Kidney (tissue), 14 donors: ENCODE data around the gene XYLT2. TPM values are rescaled to one million over a fixed set of nuclear protein-coding genes. Genes with fewer than 3 reads are reported as not detected.

ENCODE experiments used
- DNase-seq, 5 donors: peaks; one replicate each; pipeline ENCODE4 v3.0.0-alpha.2; 2013 to 2020
- FAIRE-seq: peaks from 2 replicates; lab custom pipeline; 2012; peaks lifted over from hg19 to GRCh38; lab: Jason Lieb, UNC
- H3K27ac ChIP-seq, 2 donors: one replicate each; pipeline ENCODE4 v1.7.0; 2013; ENCODE audit warnings: low read depth in 2 of 2, low read length in 2 of 2, inconsistent platforms in 1 of 2
- H3K27me3 ChIP-seq: one replicate; pipeline ENCODE4 v1.7.1; 2013; ENCODE audit warnings: low read length, inconsistent platforms; ENCODE audit not compliant: control insufficient read depth, insufficient read depth
- H3K36me3 ChIP-seq, 3 donors: one replicate each; pipeline versions ENCODE4 v1.7.0 to v1.7.1; 2013; ENCODE audit warnings: low read length in 3 of 3, control low read depth in 1 of 3, inconsistent platforms in 1 of 3; ENCODE audit not compliant: insufficient read depth in 3 of 3, control insufficient read depth in 2 of 3
- H3K4me1 ChIP-seq, 3 donors: one replicate each; pipeline versions ENCODE4 v1.7.0 to v1.7.1; 2013; ENCODE audit warnings: low read length in 3 of 3, inconsistent platforms in 1 of 3, low read depth in 1 of 3; ENCODE audit not compliant: control insufficient read depth in 2 of 3, insufficient read depth in 2 of 3
- H3K4me3 ChIP-seq, 3 donors: one replicate each; pipeline versions ENCODE4 v1.7.0 to v1.8.1; 2013; ENCODE audit warnings: low read length in 3 of 3, control low read depth in 1 of 3, inconsistent platforms in 1 of 3
- H3K9ac ChIP-seq, 3 donors: one replicate each; pipeline versions ENCODE4 v1.7.0 to v1.7.1; 2013; ENCODE audit warnings: low read length in 3 of 3, control low read depth in 1 of 3, inconsistent platforms in 1 of 3
- H3K9me3 ChIP-seq, 3 donors: one replicate each; pipeline versions ENCODE4 v1.7.0 to v1.7.1; 2013; ENCODE audit warnings: low read length in 3 of 3, control low read depth in 1 of 3, inconsistent platforms in 1 of 3; ENCODE audit not compliant: control insufficient read depth in 2 of 3, insufficient read depth in 1 of 3
- CTCF ChIP-seq: IDR thresholded peaks from 3 replicates; pipeline ENCODE4 v1.5.1; 2012; ENCODE audit warnings: mild to moderate bottlenecking, moderate library complexity, borderline replicate concordance; ENCODE audit not compliant: insufficient read depth; ENCODE audit errors: extremely low read depth
- intact Hi-C: fragments of 100-400 bp; cut with DNase I; formaldehyde crosslinking; loops from one replicate; pipeline ENCODE4 v1.11.1; 2022
- polyA plus RNA-seq: library from polyadenylated mRNA; stranded (reverse); fragments of 350-450 nt; fragmentation: Illumina TruSeq; extraction: RNeasy Lipid Tissue Mini Kit (QIAGEN cat#74804); gene quantifications from one replicate; pipeline ENCODE4 v1.2.3, GENCODE V29; 2014; ENCODE audit warnings: low read depth, low replicate concordance; ENCODE audit not compliant: insufficient read depth
- total RNA-seq: library from RNA; stranded (reverse); fragmentation: NEBNext Ultra II Directional; extraction: Animal tissue kit (Norgen Biotek cat#: 25700); gene quantifications from one replicate; pipeline ENCODE4 v1.2.1, GENCODE V29; 2021
- donor health status: control.
- donor health status: control.
- donor health status: control.
- donor health status: control.
- donor health status: control.
- donor health status: DM: yes; HTN: yes; CAD: no.
- donor health status: Normal renal cell carcinoma (clear cell type).

The XYLT2 gene
- total and polyA plus RNA-seq, 2 donors from 2014 or later = 21.2 to 30.0 TPM

- Histone ChIP-seq H3K36me3 (no peaks in the 10 kb centered on the region), H3K9ac (no peak overlapping the region), H3K4me1 (peaks cover 0 to 6% (median 4%) of the 10 kb centered on the region in 3 donors), H3K27me3 (no peaks in the 10 kb centered on the region), H3K9me3 (no peaks in the 10 kb centered on the region), H3K4me3 (no peak overlapping the region), H3K27ac (no peak overlapping the region)
- intact Hi-C loops = no loop called here
- TF ChIP-seq CTCF = no peak
- DNase-seq (no peak), FAIRE-seq (no peak)
Measured at GRCh38 chr17:50375858-50376538, 30.1 kb downstream of the XYLT2 start.

- FAIRE-seq (no peak), DNase-seq (no peak)
- no peak overlapping the region for H3K27ac ChIP-seq
- H3K27me3 ChIP-seq = no peaks in the 10 kb centered on the region
- no peaks in the 10 kb centered on the region for H3K9me3 ChIP-seq
- H3K36me3 ChIP-seq = peaks cover 0 to 26% (median 12%) of the 10 kb centered on the region in 3 donors
- intact Hi-C loops = no loop called here
- H3K4me3 ChIP-seq = no peak overlapping the region
- H3K9ac ChIP-seq = no peak overlapping the region
- no peak for TF ChIP-seq CTCF
- no peaks in the 10 kb centered on the region for H3K4me1 ChIP-seq
Measured at GRCh38 chr17:50379351-50380132, 33.6 kb downstream of the XYLT2 start.

DNA sequence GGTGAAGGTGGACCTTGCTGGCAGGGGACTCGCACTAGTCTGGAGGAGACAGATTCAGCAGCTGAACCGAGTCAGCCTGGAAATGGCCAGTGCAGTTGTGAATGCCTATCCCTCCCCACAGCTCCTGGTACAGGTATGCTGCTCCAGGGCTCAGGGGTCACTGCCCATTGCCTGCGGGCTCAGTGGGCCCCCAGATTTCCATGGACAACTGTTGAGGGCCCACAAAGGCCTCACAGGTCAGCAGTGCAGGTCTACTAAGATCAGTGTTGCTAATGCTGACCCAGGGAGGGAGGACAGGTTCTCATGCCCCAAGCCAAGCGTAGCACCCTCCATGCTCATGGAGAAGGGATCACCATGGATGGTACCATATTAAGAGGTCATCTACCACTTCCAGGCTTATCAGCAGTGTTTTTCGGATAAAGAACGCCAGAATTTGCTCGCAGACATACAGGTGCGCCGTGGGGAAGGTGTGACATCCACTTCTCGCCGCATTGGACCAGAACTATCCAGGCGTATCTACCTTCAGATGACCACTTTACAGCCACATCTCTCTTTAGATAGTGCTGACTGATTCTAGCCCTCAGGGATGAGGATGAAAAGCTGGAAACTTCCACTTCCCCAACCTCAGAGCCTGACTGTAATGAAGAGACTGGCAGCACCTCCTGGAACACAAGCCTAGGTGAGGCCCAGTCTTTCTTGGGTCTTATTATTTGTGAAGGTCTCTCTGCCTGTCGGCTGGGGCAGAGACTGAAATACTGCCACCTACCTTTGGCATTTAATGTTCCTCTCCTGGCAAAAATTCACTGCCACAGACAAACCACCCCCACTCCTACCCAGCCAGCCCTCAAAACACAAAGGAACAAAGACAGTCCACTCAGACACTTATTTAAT is 34.7 kb downstream of the XYLT2 start:
- Histone ChIP-seq H3K4me1 (no peaks in the 10 kb centered on the region), H3K27me3 (no peaks in the 10 kb centered on the region), H3K4me3 (no peak overlapping the region), H3K36me3 (peaks cover 0 to 34% (median 17%) of the 10 kb centered on the region in 3 donors), H3K9ac (no peak overlapping the region), H3K27ac (no peak overlapping the region), H3K9me3 (no peaks in the 10 kb centered on the region)
- intact Hi-C loops = no loop called here
- no peak for TF ChIP-seq CTCF
- no peak for FAIRE-seq
- no peak for DNase-seq
